Suprapubic skin (tissue), 3 donors: ENCODE measurements around the gene CLTC.

Experiments
- CTCF ChIP-seq, 2 donors: fragments of 200-600 bp in 1 of 2; fragments of 450-650 bp in 1 of 2; sonication (generic) in 1 of 2; IDR thresholded peaks; one replicate each; pipeline ENCODE4 v1.5.1; 2016 to 2019; ENCODE audit warnings: antibody characterized with exemption in 2 of 2, mild to moderate bottlenecking in 1 of 2, moderate library complexity in 1 of 2
- EP300 ChIP-seq: sonication (generic); formaldehyde crosslinking; IDR thresholded peaks from one replicate; pipeline ENCODE4 v1.6.1; 2017; ENCODE audit warnings: antibody characterized with exemption
- POLR2A ChIP-seq, 2 donors: fragments of 450-650 bp; IDR thresholded peaks; one replicate each; pipeline ENCODE4 v1.6.1; 2017; ENCODE audit warnings: antibody characterized with exemption in 2 of 2, mild to moderate bottlenecking in 2 of 2, moderate library complexity in 2 of 2

- TF ChIP-seq CTCF (IDR thresholded peaks at IDR 0.05), result no peak
- TF ChIP-seq EP300, result no peak
- no peak for TF ChIP-seq POLR2A (IDR thresholded peaks at IDR 0.05)
Observed at GRCh38 chr17:59707971-59708430, 88.3 kb downstream of the CLTC start.
